CD4-positive, CD25-positive, alpha-beta regulatory T cell (primary cell): Measurements from ENCODE around the gene SBF1. TPM values are rescaled to one million over a fixed set of nuclear protein-coding genes. Genes with fewer than 3 reads are reported as not detected.

Source experiments
- ATAC-seq, 2 donors: fragments of 150-1000 bp; cut with Tn5 transposase; one replicate each; pipeline ENCODE4 v1.10.0; 2021; ENCODE audit warnings: low read depth in 2 of 2, moderate number of reproducible peaks in 2 of 2, moderate library complexity in 1 of 2
- DNase-seq, 3 donors: peaks; one replicate each; pipeline versions ENCODE4 v3.0.0 to v3.0.0-alpha.2; 2012 to 2022; ENCODE audit warnings: mixed read lengths in 1 of 3
- H3K27ac ChIP-seq: one replicate; pipeline ENCODE4 v1.7.0; 2013; ENCODE audit warnings: mild to moderate bottlenecking, low read length; ENCODE audit not compliant: insufficient read depth, poor library complexity, severe bottlenecking
- H3K27me3 ChIP-seq: one replicate; pipeline ENCODE4 v1.7.0; 2013; ENCODE audit warnings: low read length; ENCODE audit not compliant: control insufficient read depth, insufficient read depth
- H3K36me3 ChIP-seq: one replicate; pipeline ENCODE4 v1.7.0; 2013; ENCODE audit warnings: mild to moderate bottlenecking, low read length, moderate library complexity; ENCODE audit not compliant: control insufficient read depth, insufficient read depth
- H3K4me1 ChIP-seq: 2 replicates; pipeline ENCODE4 v1.7.0; 2013; ENCODE audit warnings: mild to moderate bottlenecking, low read length; ENCODE audit not compliant: insufficient read depth, control insufficient read depth, poor library complexity, severe bottlenecking
- H3K4me3 ChIP-seq: one replicate; pipeline ENCODE4 v1.7.0; 2013; ENCODE audit warnings: low read depth, mild to moderate bottlenecking, low read length, moderate library complexity
- H3K9me3 ChIP-seq, 2 experiments: 1 replicate in 1 of 2; 2 replicates in 1 of 2; pipeline ENCODE4 v1.7.0; 2013; ENCODE audit warnings: low read length in 2 of 2, mild to moderate bottlenecking in 1 of 2, moderate library complexity in 1 of 2; ENCODE audit not compliant: control insufficient read depth in 2 of 2
- H3K27ac Mint-ChIP-seq, 3 donors: one replicate each; pipeline ENCODE4 v1.8.0; 2020 to 2022; ENCODE audit warnings: mild to moderate bottlenecking in 3 of 3, mixed read lengths in 3 of 3, moderate library complexity in 2 of 3
- H3K27me3 Mint-ChIP-seq: one replicate; pipeline ENCODE4 v1.8.0; 2022; ENCODE audit warnings: mild to moderate bottlenecking, mixed read lengths
- H3K36me3 Mint-ChIP-seq: one replicate; pipeline ENCODE4 v1.8.0; 2020; ENCODE audit warnings: mixed read lengths
- H3K4me1 Mint-ChIP-seq, 4 donors: one replicate each; pipeline ENCODE4 v1.8.0; 2020 to 2022; ENCODE audit warnings: mixed read lengths in 4 of 4, mild to moderate bottlenecking in 1 of 4
- H3K4me3 Mint-ChIP-seq, 4 donors: one replicate each; pipeline ENCODE4 v1.8.0; 2020 to 2022; ENCODE audit warnings: mild to moderate bottlenecking in 4 of 4, mixed read lengths in 4 of 4, moderate library complexity in 3 of 4
- H3K9me3 Mint-ChIP-seq, 7 donors: one replicate each; pipeline ENCODE4 v1.8.0; 2020 to 2022; ENCODE audit warnings: mixed read lengths in 7 of 7, mild to moderate bottlenecking in 3 of 7, moderate library complexity in 2 of 7
- polyA plus RNA-seq, 4 donors: library from polyadenylated mRNA; unstranded; fragments of 300-500 nt; fragmentation: Illumina TruSeq; gene quantifications; one replicate each; pipeline ENCODE4 v1.2.3, GENCODE V29; 2021
- total RNA-seq: library from RNA; stranded (reverse); gene quantifications from one replicate; pipeline ENCODE4 v1.2.3, GENCODE V29; 2022

The SBF1 gene
- total and polyA plus RNA-seq, 5 donors from 2014 or later: 16.2 to 220 (median 18.0) TPM

- Mint-ChIP-seq H3K4me1 (peaks cover 0 to 6% (median 6%) of the 10 kb centered on the region in 4 donors), H3K4me3 (no peak overlapping the region), H3K36me3 (peaks cover 24% of the 10 kb centered on the region), H3K9me3 (peaks cover 0 to 1% (median 0%) of the 10 kb centered on the region in 7 donors), H3K27me3 (no peaks in the 10 kb centered on the region), H3K27ac (no peak overlapping the region)
- Histone ChIP-seq H3K4me3 (no peak overlapping the region), H3K36me3 (peaks cover 91% of the 10 kb centered on the region), H3K27me3 (no peaks in the 10 kb centered on the region), H3K9me3 (no peaks in the 10 kb centered on the region), H3K27ac (no peak overlapping the region), H3K4me1 (no peaks in the 10 kb centered on the region)
- no peak for DNase-seq
- peak in 1 of 2 donors; percentile 31 for ATAC-seq
These were observed 15.2 kb downstream of the SBF1 start for GRCh38 chr22:50459496-50460140.

GRCh38 chr22:50459016-50459415 lies 15.8 kb downstream of the SBF1 start:
- H3K36me3 Mint-ChIP-seq: peaks cover 27% of the 10 kb centered on the region
- no peak overlapping the region for H3K4me3 Mint-ChIP-seq
- no peaks in the 10 kb centered on the region for H3K27me3 Mint-ChIP-seq
- H3K27me3 ChIP-seq: no peaks in the 10 kb centered on the region
- H3K27ac Mint-ChIP-seq: no peak overlapping the region
- H3K4me1 ChIP-seq: no peaks in the 10 kb centered on the region
- peaks cover 92% of the 10 kb centered on the region for H3K36me3 ChIP-seq
- peaks cover 0 to 1% (median 0%) of the 10 kb centered on the region in 7 donors for H3K9me3 Mint-ChIP-seq
- no peak overlapping the region for H3K27ac ChIP-seq
- H3K4me1 Mint-ChIP-seq: peaks cover 0 to 6% (median 6%) of the 10 kb centered on the region in 4 donors
- ATAC-seq (no peak), DNase-seq (no peak)
- no peaks in the 10 kb centered on the region for H3K9me3 ChIP-seq
- H3K4me3 ChIP-seq: no peak overlapping the region

- no peaks in the 10 kb centered on the region for H3K9me3 ChIP-seq
- H3K4me1 ChIP-seq: no peaks in the 10 kb centered on the region
- ATAC-seq (peak in 1 of 2 donors; percentile 28), DNase-seq (peak in 1 of 3 donors; percentile 31)
- peaks cover 30% of the 10 kb centered on the region for H3K36me3 Mint-ChIP-seq
- H3K4me1 Mint-ChIP-seq: peaks cover 0 to 16% (median 8%) of the 10 kb centered on the region in 4 donors
- no peak overlapping the region for H3K4me3 Mint-ChIP-seq
- H3K9me3 Mint-ChIP-seq: peaks cover 0 to 1% (median 0%) of the 10 kb centered on the region in 7 donors
- peak overlapping the region in 1 of 3 donors; percentile 83 for H3K27ac Mint-ChIP-seq
- no peaks in the 10 kb centered on the region for H3K27me3 ChIP-seq
- no peak overlapping the region for H3K27ac ChIP-seq
- peaks cover 85% of the 10 kb centered on the region for H3K36me3 ChIP-seq
- H3K4me3 ChIP-seq: no peak overlapping the region
- H3K27me3 Mint-ChIP-seq: no peaks in the 10 kb centered on the region
These were observed 18.2 kb downstream of the SBF1 start for GRCh38 chr22:50456466-50457234.

- Mint-ChIP-seq H3K36me3 (peaks cover 29% of the 10 kb centered on the region), H3K27ac (peak overlapping the region in 1 of 3 donors; percentile 26), H3K4me3 (no peak overlapping the region), H3K9me3 (peaks cover 0 to 1% (median 0%) of the 10 kb centered on the region in 7 donors), H3K4me1 (peaks cover 0 to 16% (median 9%) of the 10 kb centered on the region in 4 donors), H3K27me3 (no peaks in the 10 kb centered on the region)
- Histone ChIP-seq H3K9me3 (no peaks in the 10 kb centered on the region), H3K36me3 (peaks cover 85% of the 10 kb centered on the region), H3K4me1 (no peaks in the 10 kb centered on the region), H3K4me3 (no peak overlapping the region), H3K27me3 (no peaks in the 10 kb centered on the region), H3K27ac (no peak overlapping the region)
- DNase-seq (no peak), ATAC-seq (no peak)
These were observed 18.8 kb downstream of the SBF1 start for GRCh38 chr22:50456026-50456425.

- no peaks in the 10 kb centered on the region for H3K9me3 ChIP-seq
- H3K9me3 Mint-ChIP-seq: peaks cover 0 to 1% (median 0%) of the 10 kb centered on the region in 7 donors
- H3K27me3 ChIP-seq: no peaks in the 10 kb centered on the region
- no peak overlapping the region for H3K4me3 Mint-ChIP-seq
- H3K4me1 Mint-ChIP-seq: peaks cover 0 to 21% (median 10%) of the 10 kb centered on the region in 4 donors
- no peak overlapping the region for H3K27ac Mint-ChIP-seq
- DNase-seq (no peak), ATAC-seq (no peak)
- H3K27ac ChIP-seq: no peak overlapping the region
- H3K4me1 ChIP-seq: no peaks in the 10 kb centered on the region
- no peak overlapping the region for H3K4me3 ChIP-seq
- H3K36me3 ChIP-seq: peaks cover 84% of the 10 kb centered on the region
- H3K36me3 Mint-ChIP-seq: peaks cover 25% of the 10 kb centered on the region
- no peaks in the 10 kb centered on the region for H3K27me3 Mint-ChIP-seq
These were observed 19.6 kb downstream of the SBF1 start for GRCh38 chr22:50455201-50455600.

DNA sequence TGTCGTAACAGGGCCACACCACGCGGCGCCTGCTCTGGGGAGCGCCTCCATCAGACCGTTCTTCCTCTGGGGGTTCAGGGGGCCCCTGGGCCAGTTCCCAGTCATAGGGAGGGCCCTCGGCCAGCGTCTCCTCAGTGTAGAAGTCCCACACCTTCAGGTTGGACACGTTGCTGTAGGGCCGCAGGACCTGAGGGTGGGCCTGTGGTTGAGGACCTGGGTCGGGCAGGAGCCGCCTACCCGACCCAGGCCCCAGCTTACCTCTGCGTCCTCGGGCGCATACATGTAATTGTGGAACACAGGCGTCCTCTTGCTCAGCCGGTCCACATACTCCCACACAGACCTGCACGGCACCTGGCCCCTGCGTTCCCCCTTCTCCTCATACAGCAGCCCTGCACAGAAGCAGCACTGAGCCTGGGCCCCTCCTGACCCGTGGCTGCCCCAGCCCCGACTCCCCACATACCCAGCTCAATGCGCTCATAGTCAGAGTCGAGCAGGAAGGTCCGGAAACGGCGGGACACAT lies 20.2 kb downstream of the SBF1 start:
- H3K27ac ChIP-seq: no peak overlapping the region
- no peak overlapping the region for H3K4me3 Mint-ChIP-seq
- H3K4me1 ChIP-seq: no peaks in the 10 kb centered on the region
- H3K4me1 Mint-ChIP-seq: peaks cover 0 to 24% (median 13%) of the 10 kb centered on the region in 4 donors
- H3K36me3 ChIP-seq: peaks cover 83% of the 10 kb centered on the region
- H3K36me3 Mint-ChIP-seq: peaks cover 28% of the 10 kb centered on the region
- ATAC-seq (no peak), DNase-seq (no peak)
- H3K27ac Mint-ChIP-seq: no peak overlapping the region
- H3K9me3 Mint-ChIP-seq: peaks cover 0 to 1% (median 0%) of the 10 kb centered on the region in 7 donors
- no peaks in the 10 kb centered on the region for H3K9me3 ChIP-seq
- no peak overlapping the region for H3K4me3 ChIP-seq
- no peaks in the 10 kb centered on the region for H3K27me3 Mint-ChIP-seq
- H3K27me3 ChIP-seq: no peaks in the 10 kb centered on the region

DNA sequence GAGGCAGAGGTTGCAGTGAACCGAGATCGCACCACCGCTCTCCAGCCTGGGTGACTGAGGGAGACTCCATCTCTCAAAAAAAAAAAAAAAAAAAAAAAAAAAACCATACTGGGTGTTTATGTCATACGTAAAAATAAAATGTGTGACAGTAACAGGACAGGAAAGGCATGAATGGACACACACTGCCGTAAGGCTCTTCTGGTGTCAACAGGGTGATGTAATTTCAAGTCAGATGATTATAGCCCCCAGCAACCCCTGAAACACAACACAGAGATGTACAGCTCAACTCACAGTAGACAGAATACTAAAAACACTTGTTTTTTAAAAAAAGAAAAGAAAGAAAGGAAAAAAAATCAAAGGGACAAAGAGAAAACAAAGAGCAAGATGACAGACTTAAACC lies 22.2 kb downstream of the SBF1 start:
- H3K27me3 Mint-ChIP-seq: no peaks in the 10 kb centered on the region
- peaks cover 80% of the 10 kb centered on the region for H3K36me3 ChIP-seq
- no peaks in the 10 kb centered on the region for H3K9me3 Mint-ChIP-seq
- no peaks in the 10 kb centered on the region for H3K4me1 ChIP-seq
- no peaks in the 10 kb centered on the region for H3K9me3 ChIP-seq
- H3K4me1 Mint-ChIP-seq: peaks cover 0 to 25% (median 14%) of the 10 kb centered on the region in 4 donors
- no peak overlapping the region for H3K4me3 ChIP-seq
- ATAC-seq: no peak
- no peaks in the 10 kb centered on the region for H3K27me3 ChIP-seq
- H3K4me3 Mint-ChIP-seq: peak overlapping the region in 1 of 4 donors; percentile 43
- peak overlapping the region; percentile 17 for H3K27ac ChIP-seq
- H3K27ac Mint-ChIP-seq: peak overlapping the region in 1 of 3 donors; percentile 75
- peaks cover 33% of the 10 kb centered on the region for H3K36me3 Mint-ChIP-seq
- DNase-seq: no peak
